GM18951 (cell line): ENCODE measurements around the gene PHRF1.

Experiments used
- POLR2A ChIP-seq: IDR thresholded peaks from 4 replicates; pipeline ENCODE4 v1.6.1; 2011; ENCODE audit warnings: mild to moderate bottlenecking; ENCODE audit not compliant: insufficient read length, insufficient read depth; ENCODE audit errors: extremely low read depth
- in situ Hi-C: fragments of 300-500 bp; cut with MboI; formaldehyde crosslinking; loops from one replicate; pipeline ENCODE4 v1.12.0; 2022; ENCODE audit warnings: low sequenced_read_pairs, mixed read lengths, inconsistent platforms; ENCODE audit not compliant: unreplicated experiment

Gene PHRF1

GRCh38 chr11:548700-549603, 27.3 kb upstream of the PHRF1 start:
- in situ Hi-C loops, result no loop called here
- no peak for TF ChIP-seq POLR2A

- in situ Hi-C loops, result no loop called here
- no peak for TF ChIP-seq POLR2A
Measured at GRCh38 chr11:550021-550745, 26.1 kb upstream of the PHRF1 start.

- no peak for TF ChIP-seq POLR2A
Measured at GRCh38 chr11:550746-551085, 25.6 kb upstream of the PHRF1 start.

GRCh38 chr11:551131-551530, 25.1 kb upstream of the PHRF1 start:
- in situ Hi-C loops, result no loop called here
- no peak for TF ChIP-seq POLR2A

More at GRCh38 chr11:550746-551085, 25.6 kb upstream of the PHRF1 start:
- in situ Hi-C loops, result no loop called here

GRCh38 chr11:551596-551995, 24.7 kb upstream of the PHRF1 start:
- in situ Hi-C loops, result no loop called here
- no peak for TF ChIP-seq POLR2A

- in situ Hi-C loops, result no loop called here
- no peak for TF ChIP-seq POLR2A
Measured at GRCh38 chr11:553083-553987, 22.9 kb upstream of the PHRF1 start.

GRCh38 chr11:553988-554340, 22.3 kb upstream of the PHRF1 start:
- in situ Hi-C loops, result no loop called here

GRCh38 chr11:554428-555226, 21.6 kb upstream of the PHRF1 start:
- TF ChIP-seq POLR2A, result no peak
- in situ Hi-C loops, result no loop called here

More at GRCh38 chr11:553988-554340, 22.3 kb upstream of the PHRF1 start:
- TF ChIP-seq POLR2A, result no peak

- in situ Hi-C loops, result no loop called here
- TF ChIP-seq POLR2A, result no peak
Measured at GRCh38 chr11:555227-555779, 21.0 kb upstream of the PHRF1 start.

GRCh38 chr11:555780-556661, 20.2 kb upstream of the PHRF1 start:
- no peak for TF ChIP-seq POLR2A
- in situ Hi-C loops, result no loop called here

- in situ Hi-C loops, result no loop called here
- no peak for TF ChIP-seq POLR2A
Measured at GRCh38 chr11:556662-557256, 19.5 kb upstream of the PHRF1 start.
